Measurements from ENCODE around the gene LYRM7.

The LYRM7 gene

DNA sequence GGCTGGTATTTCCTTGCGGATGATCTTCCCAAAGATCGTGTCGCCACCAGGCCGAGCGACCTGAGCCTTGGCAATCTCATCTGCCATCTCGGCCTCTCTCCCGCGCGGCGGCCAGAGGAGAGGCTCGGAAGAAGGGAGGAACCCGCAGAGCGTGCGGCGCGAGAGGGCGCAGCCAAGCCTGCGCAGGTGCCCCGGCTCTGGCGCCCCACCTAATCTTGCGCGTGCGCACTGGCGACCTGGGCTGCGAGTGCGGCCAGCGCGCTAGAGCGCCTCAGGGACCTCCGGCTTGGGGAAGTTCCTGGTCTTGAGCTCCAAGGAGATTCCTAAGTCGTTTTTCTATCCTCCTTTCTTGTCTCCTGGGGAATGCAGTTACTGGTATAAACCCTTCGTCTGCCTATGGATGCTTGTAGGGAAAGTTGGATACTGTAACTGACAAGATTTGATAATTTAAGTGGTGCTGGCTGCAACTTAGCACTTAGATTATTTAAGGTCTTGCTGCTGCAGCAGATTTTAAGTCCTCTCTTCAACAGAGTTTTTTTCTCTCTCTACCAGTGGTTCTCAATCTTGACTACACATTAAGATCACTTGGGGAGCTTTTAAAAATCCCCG lies 5.5 kb upstream of the LYRM7 start, which contains the start of gene HINT1 (continued):
- TF ChIP-seq, protein P1, sequence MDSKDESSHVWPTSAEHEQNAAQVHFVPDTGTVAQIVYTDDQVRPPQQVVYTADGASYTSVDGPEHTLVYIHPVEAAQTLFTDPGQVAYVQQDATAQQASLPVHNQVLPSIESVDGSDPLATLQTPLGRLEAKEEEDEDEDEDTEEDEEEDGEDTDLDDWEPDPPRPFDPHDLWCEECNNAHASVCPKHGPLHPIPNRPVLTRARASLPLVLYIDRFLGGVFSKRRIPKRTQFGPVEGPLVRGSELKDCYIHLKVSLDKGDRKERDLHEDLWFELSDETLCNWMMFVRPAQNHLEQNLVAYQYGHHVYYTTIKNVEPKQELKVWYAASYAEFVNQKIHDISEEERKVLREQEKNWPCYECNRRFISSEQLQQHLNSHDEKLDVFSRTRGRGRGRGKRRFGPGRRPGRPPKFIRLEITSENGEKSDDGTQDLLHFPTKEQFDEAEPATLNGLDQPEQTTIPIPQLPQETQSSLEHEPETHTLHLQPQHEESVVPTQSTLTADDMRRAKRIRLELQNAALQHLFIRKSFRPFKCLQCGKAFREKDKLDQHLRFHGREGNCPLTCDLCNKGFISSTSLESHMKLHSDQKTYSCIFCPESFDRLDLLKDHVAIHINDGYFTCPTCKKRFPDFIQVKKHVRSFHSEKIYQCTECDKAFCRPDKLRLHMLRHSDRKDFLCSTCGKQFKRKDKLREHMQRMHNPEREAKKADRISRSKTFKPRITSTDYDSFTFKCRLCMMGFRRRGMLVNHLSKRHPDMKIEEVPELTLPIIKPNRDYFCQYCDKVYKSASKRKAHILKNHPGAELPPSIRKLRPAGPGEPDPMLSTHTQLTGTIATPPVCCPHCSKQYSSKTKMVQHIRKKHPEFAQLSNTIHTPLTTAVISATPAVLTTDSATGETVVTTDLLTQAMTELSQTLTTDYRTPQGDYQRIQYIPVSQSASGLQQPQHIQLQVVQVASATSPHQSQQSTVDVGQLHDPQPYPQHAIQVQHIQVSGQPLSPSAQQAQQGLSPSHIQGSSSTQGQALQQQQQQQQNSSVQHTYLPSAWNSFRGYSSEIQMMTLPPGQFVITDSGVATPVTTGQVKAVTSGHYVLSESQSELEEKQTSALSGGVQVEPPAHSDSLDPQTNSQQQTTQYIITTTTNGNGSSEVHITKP (tag by site-specific recombination; IDR thresholded peaks at IDR 0.05), result peak; percentile 18; the same call in 1 of the 2 replicates
- no peak for TF ChIP-seq ZNF132 (tag by site-specific recombination; IDR thresholded peaks at IDR 0.05; ENCODE audit: borderline replicate concordance)
- TF ChIP-seq GLIS1 (tag by site-specific recombination; IDR thresholded peaks at IDR 0.05), result no peak
- peak; percentile 36; the same call in 1 of the 2 replicates for TF ChIP-seq KLF1 (tag by site-specific recombination; IDR thresholded peaks at IDR 0.05)
- TF ChIP-seq ZBTB8A (tag by site-specific recombination; IDR thresholded peaks at IDR 0.05), result peak; percentile 98
- TF ChIP-seq, protein P2, sequence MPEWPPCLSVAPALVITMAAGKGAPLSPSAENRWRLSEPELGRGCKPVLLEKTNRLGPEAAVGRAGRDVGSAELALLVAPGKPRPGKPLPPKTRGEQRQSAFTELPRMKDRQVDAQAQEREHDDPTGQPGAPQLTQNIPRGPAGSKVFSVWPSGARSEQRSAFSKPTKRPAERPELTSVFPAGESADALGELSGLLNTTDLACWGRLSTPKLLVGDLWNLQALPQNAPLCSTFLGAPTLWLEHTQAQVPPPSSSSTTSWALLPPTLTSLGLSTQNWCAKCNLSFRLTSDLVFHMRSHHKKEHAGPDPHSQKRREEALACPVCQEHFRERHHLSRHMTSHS (tag by site-specific recombination; IDR thresholded peaks at IDR 0.05), result no peak
- TF ChIP-seq SP7 (tag by site-specific recombination; IDR thresholded peaks at IDR 0.05), result peak; percentile 54
- TF ChIP-seq, protein P3, sequence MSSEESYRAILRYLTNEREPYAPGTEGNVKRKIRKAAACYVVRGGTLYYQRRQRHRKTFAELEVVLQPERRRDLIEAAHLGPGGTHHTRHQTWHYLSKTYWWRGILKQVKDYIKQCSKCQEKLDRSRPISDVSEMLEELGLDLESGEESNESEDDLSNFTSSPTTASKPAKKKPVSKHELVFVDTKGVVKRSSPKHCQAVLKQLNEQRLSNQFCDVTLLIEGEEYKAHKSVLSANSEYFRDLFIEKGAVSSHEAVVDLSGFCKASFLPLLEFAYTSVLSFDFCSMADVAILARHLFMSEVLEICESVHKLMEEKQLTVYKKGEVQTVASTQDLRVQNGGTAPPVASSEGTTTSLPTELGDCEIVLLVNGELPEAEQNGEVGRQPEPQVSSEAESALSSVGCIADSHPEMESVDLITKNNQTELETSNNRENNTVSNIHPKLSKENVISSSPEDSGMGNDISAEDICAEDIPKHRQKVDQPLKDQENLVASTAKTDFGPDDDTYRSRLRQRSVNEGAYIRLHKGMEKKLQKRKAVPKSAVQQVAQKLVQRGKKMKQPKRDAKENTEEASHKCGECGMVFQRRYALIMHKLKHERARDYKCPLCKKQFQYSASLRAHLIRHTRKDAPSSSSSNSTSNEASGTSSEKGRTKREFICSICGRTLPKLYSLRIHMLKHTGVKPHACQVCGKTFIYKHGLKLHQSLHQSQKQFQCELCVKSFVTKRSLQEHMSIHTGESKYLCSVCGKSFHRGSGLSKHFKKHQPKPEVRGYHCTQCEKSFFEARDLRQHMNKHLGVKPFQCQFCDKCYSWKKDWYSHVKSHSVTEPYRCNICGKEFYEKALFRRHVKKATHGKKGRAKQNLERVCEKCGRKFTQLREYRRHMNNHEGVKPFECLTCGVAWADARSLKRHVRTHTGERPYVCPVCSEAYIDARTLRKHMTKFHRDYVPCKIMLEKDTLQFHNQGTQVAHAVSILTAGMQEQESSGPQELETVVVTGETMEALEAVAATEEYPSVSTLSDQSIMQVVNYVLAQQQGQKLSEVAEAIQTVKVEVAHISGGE (tag by site-specific recombination; conservative IDR thresholded peaks at IDR 0.05; ENCODE audit: low read depth), result peak; percentile 26; the same call in 1 of the 2 replicates
- peak; percentile 45; the same call in 1 of the 2 replicates for TF ChIP-seq ZNF394 (tag by site-specific recombination; IDR thresholded peaks at IDR 0.05; ENCODE audit: borderline replicate concordance)
- TF ChIP-seq SALL2 (tag by site-specific recombination; IDR thresholded peaks at IDR 0.05; ENCODE audit: borderline replicate concordance), result no peak
- TF ChIP-seq ZNF521 (tag by site-specific recombination; IDR thresholded peaks at IDR 0.05), result no peak
- TF ChIP-seq, protein P4, sequence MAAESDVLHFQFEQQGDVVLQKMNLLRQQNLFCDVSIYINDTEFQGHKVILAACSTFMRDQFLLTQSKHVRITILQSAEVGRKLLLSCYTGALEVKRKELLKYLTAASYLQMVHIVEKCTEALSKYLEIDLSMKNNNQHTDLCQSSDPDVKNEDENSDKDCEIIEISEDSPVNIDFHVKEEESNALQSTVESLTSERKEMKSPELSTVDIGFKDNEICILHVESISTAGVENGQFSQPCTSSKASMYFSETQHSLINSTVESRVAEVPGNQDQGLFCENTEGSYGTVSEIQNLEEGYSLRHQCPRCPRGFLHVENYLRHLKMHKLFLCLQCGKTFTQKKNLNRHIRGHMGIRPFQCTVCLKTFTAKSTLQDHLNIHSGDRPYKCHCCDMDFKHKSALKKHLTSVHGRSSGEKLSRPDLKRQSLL (tag by site-specific recombination; IDR thresholded peaks at IDR 0.05), result peak; percentile 97
- TF ChIP-seq ZXDB (tag by site-specific recombination; IDR thresholded peaks at IDR 0.05), result peak; percentile 30; the same call in 1 of the 2 replicates
- no peak for TF ChIP-seq ZNF391 (tag by site-specific recombination; IDR thresholded peaks at IDR 0.05; ENCODE audit: borderline replicate concordance, low read depth)
- no peak for TF ChIP-seq ZBTB21 (tag by site-specific recombination; IDR thresholded peaks at IDR 0.05)
- peak; percentile 59 for TF ChIP-seq WT1 (tag by site-specific recombination; IDR thresholded peaks at IDR 0.05)
- TF ChIP-seq, protein P5, sequence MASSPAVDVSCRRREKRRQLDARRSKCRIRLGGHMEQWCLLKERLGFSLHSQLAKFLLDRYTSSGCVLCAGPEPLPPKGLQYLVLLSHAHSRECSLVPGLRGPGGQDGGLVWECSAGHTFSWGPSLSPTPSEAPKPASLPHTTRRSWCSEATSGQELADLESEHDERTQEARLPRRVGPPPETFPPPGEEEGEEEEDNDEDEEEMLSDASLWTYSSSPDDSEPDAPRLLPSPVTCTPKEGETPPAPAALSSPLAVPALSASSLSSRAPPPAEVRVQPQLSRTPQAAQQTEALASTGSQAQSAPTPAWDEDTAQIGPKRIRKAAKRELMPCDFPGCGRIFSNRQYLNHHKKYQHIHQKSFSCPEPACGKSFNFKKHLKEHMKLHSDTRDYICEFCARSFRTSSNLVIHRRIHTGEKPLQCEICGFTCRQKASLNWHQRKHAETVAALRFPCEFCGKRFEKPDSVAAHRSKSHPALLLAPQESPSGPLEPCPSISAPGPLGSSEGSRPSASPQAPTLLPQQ (tag by site-specific recombination; IDR thresholded peaks at IDR 0.05), result peak; percentile 14
- TF ChIP-seq ZNF175 (tag by site-specific recombination; IDR thresholded peaks at IDR 0.05), result no peak
- no peak for TF ChIP-seq ZNF112 (tag by site-specific recombination; IDR thresholded peaks at IDR 0.05)
- TF ChIP-seq ZNF654 (tag by site-specific recombination; IDR thresholded peaks at IDR 0.05; ENCODE audit: low read depth), result no peak
- no peak for TF ChIP-seq ZNF121 (tag by site-specific recombination; IDR thresholded peaks at IDR 0.05)
- TF ChIP-seq GFI1B (tag by site-specific recombination; IDR thresholded peaks at IDR 0.05), result no peak
- no peak for TF ChIP-seq RBAK (tag by site-specific recombination; IDR thresholded peaks at IDR 0.05)
- no peak for TF ChIP-seq ZNF530 (tag by site-specific recombination; IDR thresholded peaks at IDR 0.05; ENCODE audit: low read depth)
